Neuronal stem cell (in vitro differentiated cells): ENCODE measurements around the gene HS2ST1.
"Not testable (repeated sequence)": the region's sequence is repeated elsewhere in the genome, so short reads cannot be mapped to it uniquely, and the experiment has no call there.

ENCODE experiments used
- DNase-seq: peaks from one replicate; pipeline ENCODE4 v3.0.0-alpha.2; 2013; ENCODE audit warnings: low spot score
- H2AFZ ChIP-seq: one replicate; pipeline ENCODE4 v1.6.1; 2013; ENCODE audit warnings: mild to moderate bottlenecking, low read length, inconsistent platforms
- H2AK5ac ChIP-seq: 2 replicates; pipeline ENCODE4 v1.6.1; 2013; ENCODE audit warnings: low read depth, mild to moderate bottlenecking, inconsistent platforms, low read length, moderate library complexity, mixed read lengths
- H2BK120ac ChIP-seq: 2 replicates; pipeline ENCODE4 v1.6.1; 2013; ENCODE audit warnings: low read depth, mild to moderate bottlenecking, inconsistent platforms, low read length, moderate library complexity, mixed read lengths
- H2BK12ac ChIP-seq: one replicate; pipeline ENCODE4 v1.6.1; 2013; ENCODE audit warnings: low read length, inconsistent platforms
- H2BK15ac ChIP-seq: 2 replicates; pipeline ENCODE4 v1.6.1; 2013; ENCODE audit warnings: mild to moderate bottlenecking, low read length, inconsistent platforms, mixed read lengths
- H2BK5ac ChIP-seq: one replicate; pipeline ENCODE4 v1.6.1; 2013; ENCODE audit warnings: inconsistent platforms, mild to moderate bottlenecking, low read length, moderate library complexity
- H3K14ac ChIP-seq: one replicate; pipeline ENCODE4 v1.6.1; 2013; ENCODE audit warnings: low read length, inconsistent platforms
- H3K18ac ChIP-seq: 2 replicates; pipeline ENCODE4 v1.6.1; 2013; ENCODE audit warnings: low read length, inconsistent platforms
- H3K23ac ChIP-seq: 2 replicates; pipeline ENCODE4 v1.6.1; 2013; ENCODE audit warnings: low read depth, mild to moderate bottlenecking, mixed read lengths, low read length, inconsistent platforms; ENCODE audit not compliant: poor library complexity
- H3K27ac ChIP-seq: replicated peaks from 3 replicates; pipeline ENCODE4 v1.5.1; 2013; ENCODE audit warnings: low read length, inconsistent platforms
- H3K27me3 ChIP-seq, 3 experiments: 2 replicates each; pipeline ENCODE4 v1.6.1; 2013; ENCODE audit warnings: low read length in 3 of 3, mild to moderate bottlenecking in 2 of 3, inconsistent platforms in 1 of 3, low read depth in 1 of 3, mixed read lengths in 1 of 3, moderate library complexity in 1 of 3; ENCODE audit not compliant: control insufficient read depth in 3 of 3, insufficient read depth in 3 of 3
- H3K36me3 ChIP-seq, 2 donors: replicated peaks in 1 of 2; 2 replicates each; pipeline ENCODE4 v1.6.1; 2013; ENCODE audit warnings: low read length in 2 of 2; ENCODE audit not compliant: control insufficient read depth in 2 of 2, insufficient read depth in 2 of 2
- H3K4ac ChIP-seq: 2 replicates; pipeline ENCODE4 v1.6.1; 2013; ENCODE audit warnings: inconsistent platforms, mild to moderate bottlenecking, low read length, moderate library complexity
- H3K4me1 ChIP-seq, 2 donors: 1 replicate in 1 of 2; 2 replicates in 1 of 2; pipeline ENCODE4 v1.6.1; 2013; ENCODE audit warnings: low read length in 2 of 2, low read depth in 1 of 2; ENCODE audit not compliant: control insufficient read depth in 2 of 2, insufficient read depth in 1 of 2
- H3K4me2 ChIP-seq: one replicate; pipeline ENCODE4 v1.6.1; 2013; ENCODE audit warnings: mild to moderate bottlenecking, low read length, inconsistent platforms; ENCODE audit not compliant: insufficient read depth, poor library complexity, severe bottlenecking
- H3K4me3 ChIP-seq, 2 donors: 2 replicates each; pipeline ENCODE4 v1.5.1; 2013; ENCODE audit warnings: low read length in 2 of 2, mild to moderate bottlenecking in 2 of 2, inconsistent platforms in 1 of 2, moderate library complexity in 1 of 2
- H3K79me1 ChIP-seq: one replicate; pipeline ENCODE4 v1.6.1; 2013; ENCODE audit warnings: low read depth, mild to moderate bottlenecking, inconsistent platforms, low read length, moderate library complexity
- H3K9ac ChIP-seq: one replicate; pipeline ENCODE4 v1.6.1; 2013; ENCODE audit warnings: mild to moderate bottlenecking, low read depth, low read length, inconsistent platforms; ENCODE audit not compliant: poor library complexity
- H3K9me3 ChIP-seq, 2 donors: replicated peaks in 1 of 2; 2 replicates each; pipeline versions ENCODE3 to v1.6.1; 2013; ENCODE audit warnings: low read length in 2 of 2, mild to moderate bottlenecking in 2 of 2, inconsistent platforms in 1 of 2, low read depth in 1 of 2, mixed read lengths in 1 of 2, moderate library complexity in 1 of 2; ENCODE audit not compliant: control insufficient read depth in 2 of 2, insufficient read depth in 1 of 2
- H4K8ac ChIP-seq: one replicate; pipeline ENCODE4 v1.6.1; 2013; ENCODE audit warnings: low read depth, mild to moderate bottlenecking, inconsistent platforms, low read length, moderate library complexity
- H4K91ac ChIP-seq: one replicate; pipeline ENCODE4 v1.6.1; 2013; ENCODE audit warnings: low read length, low read depth, mild to moderate bottlenecking, inconsistent platforms; ENCODE audit not compliant: poor library complexity
- WGBS, 2 donors: extraction: QIAGEN DNeasy Blood & Tissue Kit; methylation state at CpG; one replicate each; pipeline ENCODE4 v1.1.7; 2013; ENCODE audit warnings: missing lambda C conversion rate in 2 of 2, mixed read lengths in 1 of 2; ENCODE audit not compliant: insufficient read length in 2 of 2, insufficient replicate concordance in 1 of 2; ENCODE audit errors: extremely low coverage in 2 of 2; 5-methylcytosine and 5-hydroxymethylcytosine counted together

Gene HS2ST1

DNA sequence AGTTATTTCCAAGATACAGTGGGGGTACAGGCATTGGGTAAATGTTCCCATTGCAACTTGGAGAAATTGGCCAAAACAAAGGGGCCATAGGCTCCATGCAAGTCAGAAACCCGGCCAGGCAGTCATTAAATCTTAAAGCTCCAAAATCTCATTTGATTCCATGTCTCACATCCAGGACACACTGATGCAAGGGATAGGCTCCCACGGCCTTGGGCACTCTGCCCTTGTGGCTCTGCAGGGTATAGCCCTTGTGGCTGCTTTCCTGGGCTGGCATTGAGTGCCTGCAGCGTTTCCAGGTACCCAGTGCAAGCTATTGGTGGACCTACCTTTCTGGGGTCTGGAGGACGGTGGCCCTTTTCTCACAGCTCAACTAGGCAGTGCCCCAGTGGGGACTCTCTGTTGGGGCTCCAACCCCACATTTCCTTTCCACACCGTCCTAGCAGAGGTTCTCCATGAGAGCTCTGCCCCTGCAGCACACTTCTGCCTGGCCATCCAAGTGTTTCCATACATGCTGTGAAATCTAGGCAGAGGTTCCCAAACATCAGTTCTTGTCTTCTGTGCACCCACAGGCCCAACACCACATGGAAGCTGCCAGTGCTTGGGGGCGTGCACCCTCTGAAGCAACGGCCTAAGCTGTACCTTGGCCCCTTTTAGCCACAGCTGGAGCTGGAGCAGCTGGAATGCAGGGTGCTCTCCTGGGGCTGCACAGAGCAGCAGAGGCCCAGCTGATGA is 67.2 kb downstream of the HS2ST1 start:
- H4K91ac ChIP-seq: no peak overlapping the region
- H3K36me3 ChIP-seq: no peaks in the 10 kb centered on the region
- H3K9me3 ChIP-seq: peaks cover 0 to 16% of the 10 kb centered on the region in 2 donors
- H3K4me2 ChIP-seq: no peak overlapping the region
- H3K4me3 ChIP-seq: no peak overlapping the region
- WGBS, 2 donors: no CpG with 5 or more reads among the region's 7 CpGs
- no peak overlapping the region for H3K4ac ChIP-seq
- no peak overlapping the region for H2AK5ac ChIP-seq
- H2BK120ac ChIP-seq: no peak overlapping the region
- no peak overlapping the region for H2BK12ac ChIP-seq
- H2BK15ac ChIP-seq: no peak overlapping the region
- no peak overlapping the region for H2BK5ac ChIP-seq
- no peak overlapping the region for H3K23ac ChIP-seq
- H3K14ac ChIP-seq: no peak overlapping the region
- no peaks in the 10 kb centered on the region for H3K27me3 ChIP-seq
- no peak overlapping the region for H4K8ac ChIP-seq
- H3K27ac ChIP-seq: no peak overlapping the region
- H2AFZ ChIP-seq: no peak overlapping the region
- H3K18ac ChIP-seq: peak overlapping the region; percentile 28
- no peak for DNase-seq
- peaks cover 6% of the 10 kb centered on the region for H3K79me1 ChIP-seq
- H3K4me1 ChIP-seq: peaks cover 0 to 9% of the 10 kb centered on the region in 2 donors
- H3K9ac ChIP-seq: no peak overlapping the region

DNA sequence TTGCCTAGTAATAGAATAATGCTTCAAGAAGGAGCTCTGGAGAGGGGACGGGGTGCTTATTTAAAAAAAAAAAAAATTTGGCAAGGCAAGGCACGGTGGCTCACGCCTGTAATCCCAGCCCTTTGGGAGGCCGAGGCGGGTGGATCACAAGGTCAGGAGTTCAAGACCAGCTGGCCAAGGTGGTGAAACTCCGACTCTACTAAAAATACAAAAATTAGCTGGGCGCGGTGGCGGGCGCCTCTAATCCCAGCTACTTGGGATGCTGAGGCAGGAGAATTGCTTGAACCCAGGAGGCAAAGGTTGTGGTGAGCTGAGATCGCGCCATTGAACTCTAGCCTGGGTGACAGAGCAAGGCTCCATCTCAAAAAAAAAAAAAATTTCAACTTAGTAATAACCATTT is 69.2 kb downstream of the HS2ST1 start:
- H3K14ac ChIP-seq, H3K4me2 ChIP-seq, H3K18ac ChIP-seq, H3K4me1 ChIP-seq, H4K8ac ChIP-seq, H2BK15ac ChIP-seq, H3K4me3 ChIP-seq, H2AFZ ChIP-seq, H2BK120ac ChIP-seq, H3K36me3 ChIP-seq, H4K91ac ChIP-seq, H2BK5ac ChIP-seq, H3K79me1 ChIP-seq, H3K27me3 ChIP-seq, H2BK12ac ChIP-seq, DNase-seq, H3K9ac ChIP-seq, H2AK5ac ChIP-seq, H3K27ac ChIP-seq, H3K4ac ChIP-seq, H3K23ac ChIP-seq: not testable (repeated sequence)
- WGBS, 2 donors: no CpG with 5 or more reads among the region's 12 CpGs
- peaks cover 0 to 16% of the 10 kb centered on the region in 2 donors for H3K9me3 ChIP-seq

DNA sequence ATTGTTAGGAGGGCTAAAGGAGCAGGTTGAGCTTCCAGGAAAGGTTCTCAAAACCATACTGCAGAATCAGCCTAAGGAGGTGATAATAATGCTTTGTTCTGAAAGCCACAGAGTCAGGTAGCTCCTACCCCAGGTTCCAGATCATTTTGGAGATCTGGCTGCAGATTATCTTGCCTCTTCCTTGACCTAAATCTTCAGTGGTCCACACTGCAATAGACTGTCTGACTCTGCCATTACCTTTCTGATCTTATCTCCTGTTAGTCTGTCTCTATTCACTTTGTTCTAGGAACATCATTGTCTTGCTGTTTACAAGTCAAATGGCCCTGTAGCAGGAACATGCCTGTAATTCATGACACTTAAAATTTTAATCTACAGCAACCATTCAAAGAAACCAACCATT is 73.0 kb downstream of the HS2ST1 start:
- H4K91ac ChIP-seq: no peak overlapping the region

DNA sequence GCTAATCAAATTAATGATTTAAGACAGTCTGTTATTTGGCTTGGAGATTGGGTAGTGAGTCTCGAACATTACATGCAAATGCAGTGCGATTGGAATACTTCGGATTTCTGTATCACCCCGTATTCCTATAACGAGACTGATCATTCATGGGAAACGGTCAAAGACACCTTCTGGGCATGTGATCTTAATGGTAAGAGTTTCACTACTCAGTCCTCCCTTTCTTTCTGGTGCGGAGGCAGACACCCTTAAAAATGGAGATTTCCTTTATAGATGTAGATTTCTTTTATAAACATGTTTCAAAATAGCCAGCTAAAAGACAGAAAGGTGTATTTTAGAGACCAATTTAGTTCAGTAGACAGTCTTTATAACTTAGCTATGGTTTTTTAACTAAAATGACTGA is 74.4 kb downstream of the HS2ST1 start:
- Histone ChIP-seq H3K14ac (no peak overlapping the region), H3K4me1 (no peaks in the 10 kb centered on the region), H2BK120ac (no peak overlapping the region), H3K9me3 (no peaks in the 10 kb centered on the region), H2AK5ac (no peak overlapping the region), H2AFZ (no peak overlapping the region), H3K4me3 (no peak overlapping the region), H3K27me3 (no peaks in the 10 kb centered on the region), H3K9ac (no peak overlapping the region), H2BK15ac (no peak overlapping the region), H3K4ac (no peak overlapping the region), H4K91ac (no peak overlapping the region), H2BK5ac (no peak overlapping the region), H3K18ac (no peak overlapping the region), H2BK12ac (no peak overlapping the region), H3K79me1 (peaks cover 3% of the 10 kb centered on the region), H3K4me2 (no peak overlapping the region), H4K8ac (no peak overlapping the region), H3K23ac (no peak overlapping the region), H3K27ac (no peak overlapping the region), H3K36me3 (peaks cover 0 to 4% of the 10 kb centered on the region in 2 donors)
- no peak for DNase-seq
- WGBS, 2 donors: no CpG with 5 or more reads among the region's 7 CpGs

More for the DNA sequence above, 73.0 kb downstream of the HS2ST1 start:
- Histone ChIP-seq H2AK5ac (no peak overlapping the region), H2AFZ (no peak overlapping the region), H2BK5ac (no peak overlapping the region), H4K8ac (no peak overlapping the region), H3K4me2 (no peak overlapping the region), H3K18ac (no peak overlapping the region), H3K4me3 (no peak overlapping the region), H3K9ac (no peak overlapping the region), H2BK15ac (no peak overlapping the region), H3K4me1 (no peaks in the 10 kb centered on the region), H3K36me3 (no peaks in the 10 kb centered on the region), H2BK12ac (no peak overlapping the region), H3K4ac (no peak overlapping the region), H3K9me3 (no peaks in the 10 kb centered on the region), H3K27me3 (no peaks in the 10 kb centered on the region), H3K27ac (no peak overlapping the region), H2BK120ac (no peak overlapping the region), H3K14ac (no peak overlapping the region), H3K79me1 (peaks cover 3% of the 10 kb centered on the region), H3K23ac (no peak overlapping the region)
- DNase-seq: no peak
